Activated CD4-positive, alpha-beta T cell treated with anti-CD3 and anti-CD28 coated beads for 4 hours (primary cell): ENCODE measurements around the gene PCDHGC4.

Source experiments
- DNase-seq, 2 donors: peaks; one replicate each; pipeline ENCODE4 v3.0.0-alpha.2; 2020

PCDHGC4 gene

GRCh38 chr5:141484641-141485311, at the start of gene PCDHGC4:
Gene PCDHGC4 (plus strand): TSS chr5:141485030. CDS start chr5:141485174, 144 bp downstream.
- DNase-seq, result no peak

- no peak for DNase-seq
Observed at GRCh38 chr5:141437221-141437620, 47.6 kb upstream of the PCDHGC4 start.

GRCh38 chr5:141439411-141440141, 45.3 kb upstream of the PCDHGC4 start:
- no peak for DNase-seq

- DNase-seq, result no peak
Observed at GRCh38 chr5:141440341-141440740, 44.5 kb upstream of the PCDHGC4 start.

GRCh38 chr5:141441571-141442170, 43.2 kb upstream of the PCDHGC4 start:
- DNase-seq, result no peak

- no peak for DNase-seq
Observed at GRCh38 chr5:141465351-141465750, 19.5 kb upstream of the PCDHGC4 start.

GRCh38 chr5:141475625-141476131, 9.2 kb upstream of the PCDHGC4 start, which contains the start of gene PCDHGC3:
Gene PCDHGC3 (plus strand): TSS chr5:141475966. CDS start chr5:141476117, 151 bp downstream.
- DNase-seq, result peak; percentile 16 to 20

GRCh38 chr5:141476132-141476911, 8.5 kb upstream of the PCDHGC4 start:
- no peak for DNase-seq

GRCh38 chr5:141477044-141477575, 7.7 kb upstream of the PCDHGC4 start:
- DNase-seq, result no peak

- no peak for DNase-seq
Observed at GRCh38 chr5:141477815-141478214, 7.0 kb upstream of the PCDHGC4 start.

- DNase-seq, result no peak
Observed at GRCh38 chr5:141478321-141478945, 6.4 kb upstream of the PCDHGC4 start.

GRCh38 chr5:141479776-141480175, 5.1 kb upstream of the PCDHGC4 start:
- DNase-seq, result no peak

- no peak for DNase-seq
Observed at GRCh38 chr5:141483902-141484301, 928 bp upstream of the PCDHGC4 start.

GRCh38 chr5:141484310-141484640, 555 bp upstream of the PCDHGC4 start:
- DNase-seq, result no peak

- no peak for DNase-seq
Observed at GRCh38 chr5:141485321-141486055, 658 bp downstream of the PCDHGC4 start.

- no peak for DNase-seq
Observed at GRCh38 chr5:141486091-141486490, 1.3 kb downstream of the PCDHGC4 start.

GRCh38 chr5:141487131-141487530, 2.3 kb downstream of the PCDHGC4 start:
- DNase-seq, result no peak

- DNase-seq, result no peak
Observed at GRCh38 chr5:141488591-141489561, 4.0 kb downstream of the PCDHGC4 start, which contains the start of gene PCDHGC5. Gene PCDHGC5 (plus strand): TSS chr5:141489081. CDS start chr5:141489241, 160 bp downstream.

GRCh38 chr5:141489841-141490240, 5.0 kb downstream of the PCDHGC4 start:
- no peak for DNase-seq

GRCh38 chr5:141490271-141490670, 5.4 kb downstream of the PCDHGC4 start:
- DNase-seq, result no peak
